Mesendoderm (in vitro differentiated cells): ENCODE results near the gene ERICH6B.

Experiments
- DNase-seq: peaks from one replicate; pipeline ENCODE4 v3.0.0; 2013
- H2AK5ac ChIP-seq: 2 replicates; pipeline ENCODE4 v1.6.1; 2013; ENCODE audit warnings: low read length, inconsistent platforms
- H2BK120ac ChIP-seq: 2 replicates; pipeline ENCODE4 v1.6.1; 2013; ENCODE audit warnings: low read depth, mild to moderate bottlenecking, low read length, moderate library complexity, mixed read lengths
- H2BK15ac ChIP-seq: replicated peaks from 2 replicates; pipeline ENCODE4 v1.6.1; 2013; ENCODE audit warnings: low read depth, mild to moderate bottlenecking, moderate library complexity
- H2BK5ac ChIP-seq: 2 replicates; pipeline ENCODE4 v1.6.1; 2013; ENCODE audit warnings: low read length, inconsistent platforms
- H3K18ac ChIP-seq: 2 replicates; pipeline ENCODE4 v1.6.1; 2013; ENCODE audit warnings: mild to moderate bottlenecking, low read length, mixed read lengths
- H3K23ac ChIP-seq: one replicate; pipeline ENCODE4 v1.6.1; 2013; ENCODE audit warnings: low read length
- H3K27ac ChIP-seq: 2 replicates; pipeline ENCODE4 v1.5.1; 2013; ENCODE audit warnings: low read depth, mild to moderate bottlenecking, inconsistent platforms, low read length, moderate library complexity
- H3K27me3 ChIP-seq: 2 replicates; pipeline ENCODE4 v1.6.1; 2013; ENCODE audit warnings: low read length, control low read depth, mild to moderate bottlenecking, inconsistent platforms; ENCODE audit not compliant: insufficient read depth, poor library complexity
- H3K36me3 ChIP-seq: 2 replicates; pipeline ENCODE4 v1.6.1; 2013; ENCODE audit warnings: low read length, inconsistent platforms; ENCODE audit not compliant: control insufficient read depth, insufficient read depth
- H3K4ac ChIP-seq: one replicate; pipeline ENCODE4 v1.6.1; 2013; ENCODE audit warnings: low read depth, mild to moderate bottlenecking, low read length, moderate library complexity
- H3K4me1 ChIP-seq: 2 replicates; pipeline ENCODE4 v1.6.1; 2013; ENCODE audit warnings: low read depth, low read length, inconsistent platforms; ENCODE audit not compliant: control insufficient read depth
- H3K4me2 ChIP-seq: 2 replicates; pipeline ENCODE4 v1.6.1; 2013; ENCODE audit warnings: low read length
- H3K4me3 ChIP-seq: 2 replicates; pipeline ENCODE4 v1.5.1; 2013; ENCODE audit warnings: mild to moderate bottlenecking, low read length
- H3K56ac ChIP-seq: one replicate; pipeline ENCODE4 v1.6.1; 2013; ENCODE audit warnings: low read length
- H3K79me1 ChIP-seq: 2 replicates; pipeline ENCODE4 v1.6.1; 2013; ENCODE audit warnings: low read length, inconsistent platforms
- H3K79me2 ChIP-seq: 2 replicates; pipeline ENCODE4 v1.6.1; 2013; ENCODE audit warnings: mild to moderate bottlenecking, low read length; ENCODE audit not compliant: control insufficient read depth, insufficient read depth
- H3K9ac ChIP-seq: 2 replicates; pipeline ENCODE4 v1.6.1; 2013; ENCODE audit warnings: low read length, inconsistent platforms
- H4K5ac ChIP-seq: one replicate; pipeline ENCODE4 v1.6.1; 2013; ENCODE audit warnings: low read length
- H4K8ac ChIP-seq: one replicate; pipeline ENCODE4 v1.6.1; 2013; ENCODE audit warnings: low read depth, mild to moderate bottlenecking, control low read depth, low read length, moderate library complexity
- WGBS: extraction: QIAGEN DNeasy Blood & Tissue Kit; methylation state at CpG from one replicate; pipeline ENCODE4 v1.1.7; 2013; ENCODE audit warnings: low lambda C conversion rate, missing lambda C conversion rate; ENCODE audit not compliant: insufficient coverage; ENCODE audit errors: extremely low coverage; 5-methylcytosine and 5-hydroxymethylcytosine counted together

Gene ERICH6B

GRCh38 chr13:45529758-45530157 lies 85.8 kb downstream of the ERICH6B start:
- Histone ChIP-seq H3K23ac (no peak overlapping the region), H2BK15ac (no peak overlapping the region), H2AK5ac (no peak overlapping the region), H2BK120ac (no peak overlapping the region), H3K79me2 (no peaks in the 10 kb centered on the region), H3K4me3 (no peak overlapping the region), H3K56ac (no peak overlapping the region), H3K27me3 (no peaks in the 10 kb centered on the region), H3K79me1 (no peaks in the 10 kb centered on the region), H3K36me3 (peaks cover 2% of the 10 kb centered on the region), H3K18ac (no peak overlapping the region), H4K8ac (no peak overlapping the region), H3K4me2 (no peak overlapping the region), H3K27ac (no peak overlapping the region), H3K9ac (no peak overlapping the region), H3K4ac (no peak overlapping the region), H4K5ac (no peak overlapping the region), H2BK5ac (no peak overlapping the region), H3K4me1 (no peaks in the 10 kb centered on the region)
- WGBS: no CpG with 5 or more reads among the region's 3 CpGs
- DNase-seq: no peak

GRCh38 chr13:45527699-45528462 lies 87.7 kb downstream of the ERICH6B start:
- Histone ChIP-seq H3K4ac (no peak overlapping the region), H3K23ac (no peak overlapping the region), H3K4me1 (no peaks in the 10 kb centered on the region), H3K27ac (peak overlapping the region; percentile 65), H3K27me3 (no peaks in the 10 kb centered on the region), H2BK15ac (no peak overlapping the region), H4K8ac (peak overlapping the region; percentile 81), H3K56ac (no peak overlapping the region), H3K9ac (no peak overlapping the region), H2BK5ac (no peak overlapping the region), H4K5ac (no peak overlapping the region), H2AK5ac (no peak overlapping the region), H3K79me2 (no peaks in the 10 kb centered on the region), H3K79me1 (no peaks in the 10 kb centered on the region), H3K18ac (peak overlapping the region; percentile 80), H3K4me3 (no peak overlapping the region), H2BK120ac (peak overlapping the region; percentile 82), H3K36me3 (no peaks in the 10 kb centered on the region), H3K4me2 (no peak overlapping the region)
- no CpG with 5 or more reads among the region's 6 CpGs for WGBS
- DNase-seq: peak; percentile 92

GRCh38 chr13:45522571-45522970 lies 93.0 kb downstream of the ERICH6B start:
- Histone ChIP-seq H2BK15ac (no peak overlapping the region), H3K4me1 (no peaks in the 10 kb centered on the region), H3K79me2 (no peaks in the 10 kb centered on the region), H2BK120ac (no peak overlapping the region), H3K27me3 (no peaks in the 10 kb centered on the region), H4K8ac (no peak overlapping the region), H3K4me2 (no peak overlapping the region), H3K27ac (no peak overlapping the region), H3K4ac (no peak overlapping the region), H4K5ac (no peak overlapping the region), H3K79me1 (no peaks in the 10 kb centered on the region), H3K4me3 (no peak overlapping the region), H3K18ac (no peak overlapping the region), H2BK5ac (no peak overlapping the region), H3K23ac (no peak overlapping the region), H3K9ac (no peak overlapping the region), H2AK5ac (no peak overlapping the region), H3K36me3 (no peaks in the 10 kb centered on the region), H3K56ac (no peak overlapping the region)
- peak; percentile 53 for DNase-seq
- WGBS: no CpG with 5 or more reads among the region's 2 CpGs

- Histone ChIP-seq H3K18ac (no peak overlapping the region), H3K4me1 (no peaks in the 10 kb centered on the region), H3K36me3 (no peaks in the 10 kb centered on the region), H4K5ac (no peak overlapping the region), H3K4me3 (no peak overlapping the region), H2AK5ac (no peak overlapping the region), H2BK5ac (no peak overlapping the region), H3K4ac (no peak overlapping the region), H2BK120ac (no peak overlapping the region), H3K79me2 (no peaks in the 10 kb centered on the region), H2BK15ac (no peak overlapping the region), H4K8ac (no peak overlapping the region), H3K56ac (no peak overlapping the region), H3K23ac (no peak overlapping the region), H3K27ac (no peak overlapping the region), H3K4me2 (no peak overlapping the region), H3K27me3 (no peaks in the 10 kb centered on the region), H3K79me1 (no peaks in the 10 kb centered on the region), H3K9ac (no peak overlapping the region)
- WGBS: no CpG with 5 or more reads among the region's 4 CpGs
- DNase-seq: no peak
Measured at GRCh38 chr13:45521297-45521696, 94.2 kb downstream of the ERICH6B start.

- H4K8ac ChIP-seq: no peak overlapping the region
- no peak overlapping the region for H2BK15ac ChIP-seq
- no peak for DNase-seq
- no peaks in the 10 kb centered on the region for H3K79me2 ChIP-seq
- no peaks in the 10 kb centered on the region for H3K79me1 ChIP-seq
- no CpG with 5 or more reads among the region's 4 CpGs for WGBS
- H2BK5ac ChIP-seq: no peak overlapping the region
- H2BK120ac ChIP-seq: no peak overlapping the region
- H3K27ac ChIP-seq: no peak overlapping the region
- no peaks in the 10 kb centered on the region for H3K36me3 ChIP-seq
- no peak overlapping the region for H2AK5ac ChIP-seq
- no peaks in the 10 kb centered on the region for H3K27me3 ChIP-seq
- H3K4ac ChIP-seq: no peak overlapping the region
- H3K4me1 ChIP-seq: no peaks in the 10 kb centered on the region
- H3K9ac ChIP-seq: no peak overlapping the region
- no peak overlapping the region for H3K4me3 ChIP-seq
- H4K5ac ChIP-seq: no peak overlapping the region
- H3K4me2 ChIP-seq: no peak overlapping the region
- no peak overlapping the region for H3K18ac ChIP-seq
- no peak overlapping the region for H3K23ac ChIP-seq
- H3K56ac ChIP-seq: no peak overlapping the region
Measured at GRCh38 chr13:45519493-45519892, 96.0 kb downstream of the ERICH6B start.
